Measurements from ENCODE around the gene RPL32.
"Not testable (repeated sequence)": the region's sequence is repeated elsewhere in the genome, so short reads cannot be mapped to it uniquely, and the experiment has no call there.

GRCh38 chr3:12840148-12840547, 1.2 kb downstream of the RPL32 start:
- not testable (repeated sequence) for TF ChIP-seq CTCF (conservative IDR thresholded peaks at IDR 0.05 in 1 of 2, IDR thresholded peaks at IDR 0.05 in 1 of 2; ENCODE audit: low read depth in 1 of 2, low read length in 2 of 2); EZH2 (IDR thresholded peaks at IDR 0.05; ENCODE audit: low read length, missing control alignments)

Measured in fibroblast of lung (primary cell).